ENCODE results near the gene CHRM5. TPM values are rescaled to one million over a fixed set of nuclear protein-coding genes. Genes with fewer than 3 reads are reported as not detected.
"Not testable (repeated sequence)": the region's sequence is repeated elsewhere in the genome, so short reads cannot be mapped to it uniquely, and the experiment has no call there.

CHRM5 gene
- total RNA-seq, 1 donor from 2014 or later = not detected

GRCh38 chr15:34038871-34039789, 70.8 kb downstream of the CHRM5 start, which contains the start of gene AVEN:
TSS of gene AVEN (minus strand) at chr15:34039204. CDS start at chr15:34039046, 158 bp downstream.
- intact Hi-C loops (cut with micrococcal nuclease) = loop anchor here (1.0 to 5.0 kb wide), 4 partner anchors 21 to 948 kb away; partner anchors contain the start of genes EMC7, GOLGA8B and ZNF770

GRCh38 chr15:34039790-34040113, 71.5 kb downstream of the CHRM5 start:
- intact Hi-C loops (cut with micrococcal nuclease) = loop anchor here (5.0 kb wide), 2 partner anchors 543 to 948 kb away; partner anchors contain the start of genes GOLGA8B and ZNF770

DNA sequence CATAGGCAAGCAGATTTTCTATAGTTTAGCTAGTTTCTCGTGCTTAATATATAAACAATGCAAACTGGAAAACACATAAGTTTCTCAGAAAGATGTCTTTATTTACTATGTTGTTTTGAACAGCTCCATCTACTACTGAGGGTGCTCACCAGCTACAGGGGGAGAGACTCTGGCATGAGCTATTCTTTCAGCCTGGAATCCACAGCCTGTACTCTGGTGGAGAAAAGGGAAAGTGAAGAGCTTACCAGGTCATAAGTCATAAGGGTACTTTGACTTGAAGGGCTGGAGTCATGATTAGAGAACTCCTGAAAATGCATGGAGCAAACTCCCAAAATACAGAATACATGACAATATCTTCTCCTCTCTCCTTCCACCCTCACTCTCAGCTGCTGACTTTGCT, 75.1 kb downstream of the CHRM5 start:
- intact Hi-C loops (cut with micrococcal nuclease) = loop anchor here (2.0 kb wide), 1 partner anchor 31 kb away; no protein-coding TSS in a partner anchor

- intact Hi-C loops (cut with micrococcal nuclease) = loop anchor here (2.0 kb wide), 1 partner anchor 31 kb away; no protein-coding TSS in a partner anchor
These were observed 75.5 kb downstream of the CHRM5 start for GRCh38 chr15:34043813-34044212.

GRCh38 chr15:34046471-34047145, 78.3 kb downstream of the CHRM5 start:
- intact Hi-C loops (cut with micrococcal nuclease) = no loop called here

GRCh38 chr15:34047893-34048775, 79.8 kb downstream of the CHRM5 start:
- intact Hi-C loops (cut with micrococcal nuclease) = no loop called here

DNA sequence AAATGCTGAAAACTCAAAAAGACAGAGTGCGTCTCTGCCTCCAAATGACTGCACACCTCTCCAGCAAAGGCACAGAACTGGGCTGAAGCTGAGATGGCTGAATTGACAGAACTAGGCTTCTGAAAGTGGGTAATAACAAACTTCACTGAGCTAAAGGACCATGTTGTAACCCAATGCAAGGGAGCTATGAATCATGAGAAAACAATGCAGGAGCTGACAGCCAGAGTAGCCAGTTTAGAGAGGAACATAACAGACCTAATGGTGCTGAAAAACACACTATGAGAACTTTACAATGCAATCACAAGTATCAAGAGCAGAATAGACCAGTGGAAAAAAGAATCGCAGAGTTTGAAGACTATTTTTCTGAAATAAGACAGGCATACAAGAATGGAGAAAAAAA, 80.8 kb downstream of the CHRM5 start:
- intact Hi-C loops (cut with micrococcal nuclease) = no loop called here

- intact Hi-C loops (cut with micrococcal nuclease) = not testable (repeated sequence)
These were observed 82.1 kb downstream of the CHRM5 start for GRCh38 chr15:34050385-34050784.

- intact Hi-C loops (cut with micrococcal nuclease) = no loop called here
These were observed 85.9 kb downstream of the CHRM5 start for GRCh38 chr15:34054081-34054707.

DNA sequence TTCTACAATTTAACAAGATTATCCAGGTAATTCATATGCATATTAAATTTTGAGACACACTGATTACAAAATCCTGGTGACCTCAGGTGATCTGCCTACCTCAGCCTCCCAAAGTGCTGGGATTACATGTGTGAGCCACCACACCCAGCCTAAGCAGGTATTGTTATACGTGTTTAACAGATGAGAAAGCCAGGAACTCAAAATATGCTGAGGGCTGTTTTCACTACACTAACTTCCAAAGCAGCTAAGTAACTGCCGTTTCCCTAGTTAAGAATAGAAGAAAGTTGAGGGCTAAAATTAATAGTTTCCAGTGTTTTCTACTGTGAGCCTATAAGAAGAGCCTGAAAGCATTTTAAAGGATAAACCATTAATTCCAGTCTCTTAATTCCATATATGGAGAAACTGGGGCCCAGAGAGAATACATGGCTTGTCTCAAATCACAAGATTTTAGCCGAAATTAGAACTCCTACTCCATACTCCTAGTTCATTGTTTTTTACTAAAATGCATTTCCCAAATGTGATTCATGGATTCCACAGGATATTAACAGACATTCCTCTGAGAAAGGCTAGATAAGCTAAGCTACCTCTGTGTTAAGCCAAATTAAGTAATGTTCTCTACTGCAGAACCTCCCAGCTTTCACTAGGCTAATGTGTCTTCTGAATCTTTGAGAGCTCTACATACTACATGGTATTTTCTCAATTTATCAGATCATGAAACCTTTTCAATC, 87.7 kb downstream of the CHRM5 start:
- intact Hi-C loops (cut with micrococcal nuclease) = no loop called here

DNA sequence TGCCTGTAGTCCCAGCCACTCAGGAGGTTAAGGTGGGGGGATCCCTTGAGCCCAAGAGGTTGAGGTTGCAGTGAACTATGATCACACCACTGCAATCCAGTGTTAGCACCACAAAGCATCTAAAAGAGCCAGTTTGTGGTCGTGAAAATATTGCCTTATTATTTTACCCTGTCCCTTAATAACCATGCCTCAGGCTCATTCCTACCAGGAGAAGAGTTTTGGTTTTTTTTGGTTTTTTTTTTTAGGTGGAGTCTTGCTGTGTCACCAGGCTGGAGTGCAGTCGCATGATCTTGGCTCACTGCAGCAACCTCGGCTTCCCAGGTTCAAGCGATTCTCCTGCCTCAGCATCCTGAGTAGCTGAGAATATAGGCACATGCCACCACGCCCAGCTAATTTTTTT, 88.6 kb downstream of the CHRM5 start:
- intact Hi-C loops (cut with micrococcal nuclease) = no loop called here

DNA sequence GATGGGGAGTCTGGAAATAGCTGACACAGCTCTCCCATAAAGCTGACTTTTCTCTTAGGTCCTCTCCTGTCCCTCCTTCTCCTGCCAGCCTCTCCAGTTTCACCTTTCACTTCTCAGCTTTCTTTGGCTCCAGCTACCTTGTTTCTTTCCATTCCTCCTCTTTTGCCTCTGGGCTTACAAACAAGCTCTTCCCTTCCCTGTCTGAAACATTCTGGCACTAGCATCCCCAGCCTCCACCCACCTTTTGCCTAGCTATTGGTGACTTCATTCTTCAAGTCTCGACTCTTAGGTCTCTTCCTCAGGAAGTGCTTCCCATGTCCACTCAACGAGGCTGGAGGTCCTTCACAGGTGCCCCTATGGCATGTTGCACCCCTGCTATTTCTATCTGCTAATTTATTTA, 91.2 kb downstream of the CHRM5 start:
- intact Hi-C loops (cut with micrococcal nuclease) = no loop called here

DNA sequence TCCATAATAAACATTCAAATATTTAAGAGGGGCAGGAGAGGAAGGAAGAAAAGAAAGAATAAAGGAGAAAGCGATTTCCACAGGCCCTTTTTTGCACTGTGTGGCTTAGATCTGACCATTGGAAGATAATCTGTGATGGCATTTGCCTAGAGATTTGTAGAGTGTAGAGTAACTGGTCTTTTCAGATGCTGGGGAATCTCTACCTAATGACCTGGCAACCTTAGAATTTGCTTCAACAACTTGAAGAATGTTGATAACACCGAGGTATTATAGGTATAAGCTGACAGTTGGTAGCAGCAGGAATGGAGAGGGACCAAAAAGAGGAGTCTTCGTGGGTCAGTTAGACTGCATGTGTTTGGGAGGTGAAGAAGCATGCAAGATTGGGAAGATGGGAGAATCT, 91.6 kb downstream of the CHRM5 start:
- intact Hi-C loops (cut with micrococcal nuclease) = loop anchor here (5.0 kb wide), 2 partner anchors 42 to 457 kb away; partner anchors contain the start of genes EMC7 and PGBD4

DNA sequence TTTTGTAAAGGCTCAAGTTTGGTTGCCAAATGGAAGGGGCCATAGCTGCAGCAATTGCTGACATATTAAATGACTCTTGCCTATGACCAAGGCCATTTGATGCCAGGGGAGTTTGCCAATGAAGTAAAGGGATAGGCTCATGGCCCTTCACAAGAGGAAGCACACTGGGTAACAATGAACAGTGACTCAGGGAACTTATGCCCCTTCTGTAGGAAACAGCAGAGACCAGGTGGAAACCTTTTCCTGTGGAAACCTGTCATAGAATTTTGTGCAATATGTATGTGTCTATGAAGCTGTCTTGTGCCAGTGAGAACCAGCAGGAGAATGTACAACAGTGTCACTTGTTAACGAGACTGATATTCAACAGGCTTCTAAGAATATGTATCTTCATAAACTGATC, 96.1 kb downstream of the CHRM5 start:
- intact Hi-C loops (cut with micrococcal nuclease) = loop anchor here (5.0 kb wide), 2 partner anchors 38 to 453 kb away; partner anchors contain the start of genes EMC7 and PGBD4

DNA sequence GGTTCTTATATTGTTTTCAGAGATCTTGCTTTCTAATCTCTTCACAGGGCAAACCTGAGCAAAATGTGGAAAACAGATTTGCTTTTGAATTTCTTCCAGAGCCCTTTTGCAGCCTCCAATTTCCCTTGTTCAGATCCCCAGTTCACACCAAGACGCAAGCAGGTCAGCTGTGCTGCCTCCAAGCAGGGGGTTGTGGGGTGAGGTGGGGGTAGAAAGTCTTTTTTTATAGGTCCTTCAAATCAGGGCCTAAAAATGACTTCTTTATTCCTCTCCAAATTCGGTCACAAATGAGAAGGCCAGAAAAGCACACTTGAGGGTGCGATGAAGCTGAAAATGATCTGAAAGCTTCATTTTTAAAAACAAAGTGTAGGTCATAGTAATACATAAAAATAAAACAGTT, 97.0 kb downstream of the CHRM5 start:
- intact Hi-C loops (cut with micrococcal nuclease) = no loop called here

DNA sequence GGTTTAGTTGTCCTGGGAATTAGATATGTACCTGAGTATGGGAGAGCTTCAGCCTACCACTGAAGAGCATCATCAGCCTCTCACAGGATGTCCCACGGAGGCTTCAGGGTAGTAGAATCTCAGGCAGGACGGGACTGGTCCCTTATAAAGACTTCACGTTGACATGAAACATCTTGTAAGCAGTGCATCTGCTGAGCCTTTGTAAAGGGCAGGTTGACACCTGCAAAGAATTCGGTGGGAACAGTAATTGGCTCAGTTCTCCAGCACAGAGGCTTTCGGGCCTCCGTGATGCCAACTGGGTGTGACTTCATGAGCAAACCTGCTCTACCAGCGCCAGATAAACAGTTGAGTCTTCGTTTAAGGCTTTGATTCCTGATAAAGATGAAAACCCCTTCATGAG, 97.6 kb downstream of the CHRM5 start:
- intact Hi-C loops (cut with micrococcal nuclease) = no loop called here

GRCh38 chr15:34070003-34070402, 101.7 kb downstream of the CHRM5 start:
- intact Hi-C loops (cut with micrococcal nuclease) = no loop called here

DNA sequence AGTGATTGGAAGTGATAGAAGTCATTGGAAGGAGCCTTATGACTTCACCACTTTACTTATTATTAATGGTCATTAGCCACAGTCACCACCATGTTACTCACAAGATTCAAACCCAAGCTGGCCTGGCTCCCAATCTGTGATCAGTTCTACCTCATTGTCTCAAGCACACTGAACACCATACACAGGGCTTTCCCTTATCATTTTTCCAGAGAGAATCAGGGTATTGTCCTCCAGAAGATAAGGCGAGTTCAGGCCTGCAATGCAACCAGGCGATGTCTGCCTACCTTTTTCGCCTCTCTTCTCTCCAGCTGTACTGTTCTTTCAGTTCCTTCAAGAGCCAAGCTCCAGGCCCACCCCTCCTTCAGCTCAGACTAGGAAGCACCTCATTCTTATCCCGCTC, 108.5 kb downstream of the CHRM5 start:
- intact Hi-C loops (cut with micrococcal nuclease) = no loop called here

DNA sequence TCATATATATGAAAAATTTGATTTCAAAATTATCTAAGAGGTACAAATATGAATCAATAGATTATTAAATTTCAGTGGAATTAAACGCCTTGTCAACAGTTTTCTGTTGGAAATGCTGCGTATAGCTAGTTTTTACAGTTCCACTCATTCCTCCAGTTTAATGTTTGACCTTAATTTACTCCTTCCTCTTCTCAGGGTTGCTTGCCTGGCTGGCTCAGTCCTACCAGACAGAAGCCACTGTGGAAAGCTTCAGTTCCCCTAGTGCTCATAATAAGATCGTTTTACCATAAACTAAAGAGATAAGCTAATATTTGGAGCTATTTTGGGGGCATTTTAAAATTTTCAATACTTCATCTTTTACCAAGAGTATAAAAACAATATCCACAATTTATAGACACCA, 110.6 kb downstream of the CHRM5 start:
- intact Hi-C loops (cut with micrococcal nuclease) = no loop called here

- intact Hi-C loops (cut with micrococcal nuclease) = no loop called here
These were observed 111.6 kb downstream of the CHRM5 start for GRCh38 chr15:34079904-34080303.

Data from T-helper 2 cell treated with Interferon-gamma antibody and Interleukin-4, amounts not matched to agents 100 ng/mL and 5 ng/mL, for 36 hours (primary cell).